KMS-11 (cell line): ENCODE measurements around the gene GNL3.
A peak's percentile ranks its signal among the peaks of the same experiment; 100 is the strongest.

Source experiments
- H2AFZ ChIP-seq: fragments of 200-600 bp; sonication (generic); 2 replicates; pipeline ENCODE4 v1.6.1; 2016; ENCODE audit warnings: antibody characterized with exemption, mixed run types, low read depth
- H3K27ac ChIP-seq: fragments of 200-600 bp; sonication (generic); 2 replicates; pipeline ENCODE4 v1.6.1; 2016; ENCODE audit warnings: mild to moderate bottlenecking, mixed run types
- H3K27me3 ChIP-seq: fragments of 200-600 bp; sonication (generic); 2 replicates; pipeline ENCODE4 v1.6.1; 2017; ENCODE audit warnings: mild to moderate bottlenecking, low read depth, mixed run types, moderate library complexity; ENCODE audit not compliant: insufficient read depth
- H3K36me3 ChIP-seq: fragments of 200-600 bp; sonication (generic); 2 replicates; pipeline ENCODE4 v1.6.1; 2017; ENCODE audit warnings: mild to moderate bottlenecking, mixed run types; ENCODE audit not compliant: insufficient read depth
- H3K4me1 ChIP-seq: fragments of 200-600 bp; sonication (generic); 2 replicates; pipeline ENCODE4 v1.6.1; 2016; ENCODE audit warnings: mild to moderate bottlenecking, low read depth, mixed run types; ENCODE audit not compliant: poor library complexity, severe bottlenecking
- H3K4me2 ChIP-seq: fragments of 200-600 bp; sonication (generic); 2 replicates; pipeline ENCODE4 v1.7.0; 2016; ENCODE audit warnings: mild to moderate bottlenecking, mixed run types
- H3K4me3 ChIP-seq: fragments of 200-600 bp; sonication (generic); IDR thresholded peaks from 2 replicates; pipeline ENCODE4 v1.6.1; 2017; ENCODE audit warnings: low read depth, low read length, mixed read lengths; ENCODE audit not compliant: insufficient read depth
- H3K79me2 ChIP-seq: fragments of 200-600 bp; sonication (generic); 2 replicates; pipeline ENCODE4 v1.6.1; 2016; ENCODE audit warnings: low read depth, mixed run types; ENCODE audit not compliant: insufficient read depth
- H3K9ac ChIP-seq: fragments of 200-600 bp; sonication (generic); 2 replicates; pipeline ENCODE4 v1.6.1; 2016; ENCODE audit warnings: mild to moderate bottlenecking, mixed run types
- H4K20me1 ChIP-seq: fragments of 200-600 bp; sonication (generic); 2 replicates; pipeline ENCODE4 v1.6.1; 2016; ENCODE audit warnings: mild to moderate bottlenecking, mixed run types; ENCODE audit not compliant: insufficient read depth
- TF ChIP-seq, protein P1 (sequence below): fragments of 200-600 bp; sonication (generic); conservative IDR thresholded peaks from 2 replicates; pipeline ENCODE4 v1.6.1; 2017; ENCODE audit warnings: low read depth, mild to moderate bottlenecking, antibody characterized with exemption, low read length, moderate library complexity, mixed read lengths

GNL3 gene

DNA sequence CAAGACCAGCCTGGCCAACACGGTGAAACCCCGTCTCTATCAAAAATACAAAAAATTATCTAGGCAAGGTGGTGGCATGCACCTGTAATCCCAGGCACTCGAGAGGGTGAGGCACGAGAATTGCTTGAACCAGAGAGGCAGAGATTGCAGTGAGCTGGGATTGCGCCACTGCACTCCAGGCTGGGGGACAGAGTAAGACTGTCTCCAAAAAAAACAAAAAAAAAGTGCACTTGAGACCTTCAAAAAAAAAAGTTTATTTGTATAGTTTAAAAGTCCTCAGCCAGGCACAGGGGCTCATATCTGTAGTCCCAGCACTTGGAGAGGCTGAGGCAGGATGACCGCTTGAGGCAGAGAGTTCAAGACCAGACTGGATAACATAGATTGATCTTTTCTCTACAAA lies 2.2 kb upstream of the GNL3 start:
- peak overlapping the region; percentile 88; the same call in 1 of the 2 replicates for H3K4me2 ChIP-seq
- H3K9ac ChIP-seq: no peak overlapping the region
- no peak overlapping the region for H3K4me3 ChIP-seq
- H4K20me1 ChIP-seq: no peaks in the 10 kb centered on the region
- H2AFZ ChIP-seq: no peak overlapping the region
- H3K36me3 ChIP-seq: peaks cover 10% of the 10 kb centered on the region; the same call in 1 of the 2 replicates
- no peak overlapping the region for H3K27ac ChIP-seq
- TF ChIP-seq, protein P1, sequence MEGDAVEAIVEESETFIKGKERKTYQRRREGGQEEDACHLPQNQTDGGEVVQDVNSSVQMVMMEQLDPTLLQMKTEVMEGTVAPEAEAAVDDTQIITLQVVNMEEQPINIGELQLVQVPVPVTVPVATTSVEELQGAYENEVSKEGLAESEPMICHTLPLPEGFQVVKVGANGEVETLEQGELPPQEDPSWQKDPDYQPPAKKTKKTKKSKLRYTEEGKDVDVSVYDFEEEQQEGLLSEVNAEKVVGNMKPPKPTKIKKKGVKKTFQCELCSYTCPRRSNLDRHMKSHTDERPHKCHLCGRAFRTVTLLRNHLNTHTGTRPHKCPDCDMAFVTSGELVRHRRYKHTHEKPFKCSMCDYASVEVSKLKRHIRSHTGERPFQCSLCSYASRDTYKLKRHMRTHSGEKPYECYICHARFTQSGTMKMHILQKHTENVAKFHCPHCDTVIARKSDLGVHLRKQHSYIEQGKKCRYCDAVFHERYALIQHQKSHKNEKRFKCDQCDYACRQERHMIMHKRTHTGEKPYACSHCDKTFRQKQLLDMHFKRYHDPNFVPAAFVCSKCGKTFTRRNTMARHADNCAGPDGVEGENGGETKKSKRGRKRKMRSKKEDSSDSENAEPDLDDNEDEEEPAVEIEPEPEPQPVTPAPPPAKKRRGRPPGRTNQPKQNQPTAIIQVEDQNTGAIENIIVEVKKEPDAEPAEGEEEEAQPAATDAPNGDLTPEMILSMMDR: no peak
- peaks cover 63% of the 10 kb centered on the region for H3K4me1 ChIP-seq
- H3K79me2 ChIP-seq: peaks cover 56% of the 10 kb centered on the region
- no peaks in the 10 kb centered on the region for H3K27me3 ChIP-seq

DNA sequence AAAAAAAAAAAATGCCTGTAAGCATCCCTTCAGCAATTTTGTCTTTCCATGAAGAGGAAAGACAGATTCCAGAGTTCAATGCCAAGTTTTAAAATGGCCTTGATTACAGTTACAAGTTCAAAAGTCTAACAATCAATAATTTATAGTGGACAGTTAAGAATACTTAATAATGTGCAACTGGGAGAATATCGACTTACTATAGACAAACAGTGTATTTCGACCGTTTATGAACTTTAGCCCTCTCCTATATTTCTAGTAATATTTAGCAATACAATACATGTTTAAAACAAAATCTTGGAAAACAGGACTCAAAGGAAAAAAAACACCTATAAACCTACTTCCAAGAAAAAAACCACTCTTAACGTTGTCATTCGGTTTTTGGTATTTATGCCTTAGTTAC lies 1.6 kb upstream of the GNL3 start:
- Histone ChIP-seq H2AFZ (no peak overlapping the region), H3K36me3 (peaks cover 10% of the 10 kb centered on the region; the same call in 1 of the 2 replicates), H3K27me3 (no peaks in the 10 kb centered on the region), H3K4me1 (peaks cover 64% of the 10 kb centered on the region), H3K4me2 (peak overlapping the region; percentile 88), H3K9ac (no peak overlapping the region), H4K20me1 (no peaks in the 10 kb centered on the region), H3K79me2 (peaks cover 62% of the 10 kb centered on the region), H3K27ac (peak overlapping the region; percentile 96; the same call in 1 of the 2 replicates), H3K4me3 (no peak overlapping the region)
- TF ChIP-seq, protein P1: no peak

DNA sequence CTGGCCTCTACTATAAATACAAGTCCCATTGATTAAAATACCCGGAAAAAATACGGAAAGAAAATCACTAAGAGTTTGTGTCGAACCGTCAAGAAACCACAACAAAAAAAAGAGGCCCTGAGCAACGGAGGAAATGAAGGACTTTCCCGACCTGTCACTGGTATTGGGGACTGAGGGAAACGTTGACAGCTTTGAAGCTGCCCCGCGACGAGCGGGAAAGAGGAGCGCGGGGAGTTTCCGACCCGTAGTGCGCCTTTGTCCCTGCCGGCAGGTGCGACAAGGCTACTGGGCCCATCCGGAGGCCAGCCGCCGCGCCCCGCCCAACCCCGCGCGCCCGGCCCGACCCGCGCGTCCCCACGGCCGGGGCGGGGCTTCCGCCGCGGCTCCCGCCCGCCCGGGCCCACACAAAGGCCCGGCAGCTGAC lies 535 bp upstream of the GNL3 start:
- peak overlapping the region; percentile 88 for H3K4me2 ChIP-seq
- H3K9ac ChIP-seq: peak overlapping the region; percentile 89
- TF ChIP-seq, protein P1: no peak
- no peaks in the 10 kb centered on the region for H4K20me1 ChIP-seq
- H3K36me3 ChIP-seq: peaks cover 17% of the 10 kb centered on the region; the same call in 1 of the 2 replicates
- H3K4me1 ChIP-seq: peaks cover 64% of the 10 kb centered on the region
- no peaks in the 10 kb centered on the region for H3K27me3 ChIP-seq
- H3K4me3 ChIP-seq: no peak overlapping the region
- peak overlapping the region; percentile 96 for H3K27ac ChIP-seq
- H2AFZ ChIP-seq: peak overlapping the region; percentile 30; the same call in 1 of the 2 replicates
- peaks cover 72% of the 10 kb centered on the region for H3K79me2 ChIP-seq

DNA sequence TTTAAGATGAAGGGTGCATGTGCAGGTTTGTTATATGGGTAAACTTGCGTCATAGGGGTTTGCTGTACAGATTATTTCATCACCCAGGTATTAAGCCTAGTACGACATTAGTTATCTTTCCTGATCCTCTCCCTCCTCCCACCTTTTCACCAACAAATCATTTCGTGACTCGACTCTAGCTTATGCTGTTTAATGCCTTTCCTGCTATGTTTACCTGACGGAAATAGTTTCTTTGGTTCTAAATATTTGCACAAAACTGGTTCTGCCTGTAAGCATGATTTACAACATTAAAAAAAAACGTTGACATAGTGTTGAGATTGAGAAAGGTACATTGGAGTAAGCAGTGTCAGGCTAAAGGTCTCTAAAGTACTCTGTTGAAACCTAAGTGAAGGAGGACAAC lies 2.4 kb downstream of the GNL3 start:
- H3K9ac ChIP-seq: no peak overlapping the region
- H3K27me3 ChIP-seq: no peaks in the 10 kb centered on the region
- H3K27ac ChIP-seq: no peak overlapping the region; the same call in 1 of the 2 replicates
- no peak overlapping the region for H3K4me3 ChIP-seq
- peaks cover 17% of the 10 kb centered on the region; the same call in 1 of the 2 replicates for H3K36me3 ChIP-seq
- H4K20me1 ChIP-seq: no peaks in the 10 kb centered on the region
- TF ChIP-seq, protein P1: no peak
- H3K4me2 ChIP-seq: peak overlapping the region; percentile 95; the same call in 1 of the 2 replicates
- no peak overlapping the region for H2AFZ ChIP-seq
- H3K4me1 ChIP-seq: peaks cover 71% of the 10 kb centered on the region
- peaks cover 69% of the 10 kb centered on the region for H3K79me2 ChIP-seq
